H9 (cell line): ENCODE measurements around the gene WDR73. TPM values are rescaled to one million over a fixed set of nuclear protein-coding genes. Genes with fewer than 3 reads are reported as not detected.

Source experiments
- DNase-seq: peaks from one replicate; pipeline ENCODE4 v3.0.0-alpha.2; 2017
- H2AFZ ChIP-seq: one replicate; pipeline ENCODE4 v1.6.1; 2013; ENCODE audit warnings: mild to moderate bottlenecking, low read length, control low read depth, moderate library complexity
- H2AK5ac ChIP-seq: 2 replicates; pipeline ENCODE4 v1.6.1; 2013; ENCODE audit warnings: low read length, control low read depth, mixed read lengths; ENCODE audit not compliant: insufficient read length
- H2BK120ac ChIP-seq: one replicate; pipeline ENCODE4 v1.6.1; 2013; ENCODE audit warnings: low read depth, mild to moderate bottlenecking, low read length, control low read depth, inconsistent platforms; ENCODE audit not compliant: poor library complexity, severe bottlenecking
- H2BK12ac ChIP-seq: 2 replicates; pipeline ENCODE4 v1.6.1; 2013; ENCODE audit warnings: low read length, control low read depth, mixed read lengths, low read depth; ENCODE audit not compliant: insufficient read length
- H2BK15ac ChIP-seq: 2 replicates; pipeline ENCODE4 v1.6.1; 2013; ENCODE audit warnings: low read depth, low read length, control low read depth
- H2BK20ac ChIP-seq: one replicate; pipeline ENCODE4 v1.6.1; 2013; ENCODE audit warnings: low read depth, mild to moderate bottlenecking, low read length, control low read depth, inconsistent platforms; ENCODE audit not compliant: poor library complexity, severe bottlenecking
- H2BK5ac ChIP-seq: 2 replicates; pipeline ENCODE4 v1.6.1; 2013; ENCODE audit warnings: low read length, control low read depth, mixed read lengths; ENCODE audit not compliant: insufficient read length
- H3K14ac ChIP-seq: 2 replicates; pipeline ENCODE4 v1.6.1; 2013; ENCODE audit warnings: low read length, control low read depth; ENCODE audit not compliant: insufficient read depth
- H3K18ac ChIP-seq: 2 replicates; pipeline ENCODE4 v1.6.1; 2013; ENCODE audit warnings: low read depth, mild to moderate bottlenecking, mixed read lengths, low read length, control low read depth; ENCODE audit not compliant: insufficient read length
- H3K23ac ChIP-seq: 2 replicates; pipeline ENCODE4 v1.6.1; 2013; ENCODE audit warnings: low read length, control low read depth, mixed read lengths, low read depth; ENCODE audit not compliant: insufficient read length
- H3K23me2 ChIP-seq: 2 replicates; pipeline ENCODE4 v1.6.1; 2013; ENCODE audit warnings: low read depth, mild to moderate bottlenecking, mixed read lengths, low read length, control low read depth; ENCODE audit not compliant: insufficient read length, poor library complexity, severe bottlenecking
- H3K27ac ChIP-seq: 2 replicates; pipeline ENCODE4 v1.5.1; 2013; ENCODE audit warnings: low read length, control low read depth, mixed read lengths, low read depth; ENCODE audit not compliant: insufficient read length
- H3K27me3 ChIP-seq: 2 replicates; pipeline ENCODE4 v1.6.1; 2013; ENCODE audit warnings: low read length, control low read depth, inconsistent platforms; ENCODE audit not compliant: insufficient read depth
- H3K4ac ChIP-seq: 2 replicates; pipeline ENCODE4 v1.6.1; 2013; ENCODE audit warnings: low read depth, mild to moderate bottlenecking, control low read depth, inconsistent platforms, low read length, moderate library complexity
- H3K4me1 ChIP-seq: 2 replicates; pipeline ENCODE4 v1.6.1; 2013; ENCODE audit warnings: low read length, control low read depth, inconsistent platforms; ENCODE audit not compliant: insufficient read depth
- H3K4me2 ChIP-seq: 2 replicates; pipeline ENCODE4 v1.6.1; 2013; ENCODE audit warnings: low read length, control low read depth, mixed read lengths; ENCODE audit not compliant: insufficient read length, insufficient read depth
- H3K56ac ChIP-seq: 2 replicates; pipeline ENCODE4 v1.6.1; 2013; ENCODE audit warnings: low read depth, mild to moderate bottlenecking, mixed read lengths, low read length, control low read depth; ENCODE audit not compliant: insufficient read length
- H3K79me1 ChIP-seq: 2 replicates; pipeline ENCODE4 v1.6.1; 2013; ENCODE audit warnings: low read depth, mild to moderate bottlenecking, moderate library complexity, low read length, control low read depth, inconsistent platforms; ENCODE audit not compliant: insufficient read depth, poor library complexity, severe bottlenecking
- H3K79me2 ChIP-seq: 2 replicates; pipeline ENCODE4 v1.6.1; 2013; ENCODE audit warnings: low read length, control low read depth, inconsistent platforms; ENCODE audit not compliant: insufficient read depth
- H3K9ac ChIP-seq: 2 replicates; pipeline ENCODE4 v1.6.1; 2013; ENCODE audit warnings: low read length, control low read depth, mixed read lengths; ENCODE audit not compliant: insufficient read length; ENCODE audit errors: extremely low read depth
- H3K9me3 ChIP-seq: one replicate; pipeline ENCODE4 v1.6.1; 2013; ENCODE audit warnings: low read depth, low read length, inconsistent platforms; ENCODE audit not compliant: control insufficient read depth
- H3T11ph ChIP-seq: one replicate; pipeline ENCODE4 v1.6.1; 2013; ENCODE audit warnings: mild to moderate bottlenecking, low read length, control low read depth, inconsistent platforms
- H4K20me1 ChIP-seq: one replicate; pipeline ENCODE4 v1.6.1; 2013; ENCODE audit not compliant: control insufficient read depth, insufficient read length, insufficient read depth
- H4K5ac ChIP-seq: 2 replicates; pipeline ENCODE4 v1.6.1; 2013; ENCODE audit warnings: low read depth, mild to moderate bottlenecking, mixed read lengths, low read length, control low read depth; ENCODE audit not compliant: insufficient read length
- H4K8ac ChIP-seq: replicated peaks from 2 replicates; pipeline ENCODE4 v1.6.1; 2013; ENCODE audit warnings: low read length, control low read depth, mixed read lengths, low read depth; ENCODE audit not compliant: insufficient read length
- H4K91ac ChIP-seq: 2 replicates; pipeline ENCODE4 v1.6.1; 2013; ENCODE audit warnings: low read depth, mild to moderate bottlenecking, moderate library complexity, mixed read lengths, low read length, control low read depth; ENCODE audit not compliant: insufficient read length
- H3K27ac Mint-ChIP-seq, 3 experiments: 2 replicates in 2 of 3; 3 replicates in 1 of 3; pipeline ENCODE4 v1.8.0; 2020 to 2021; ENCODE audit warnings: mixed read lengths in 3 of 3, mild to moderate bottlenecking in 1 of 3, moderate library complexity in 1 of 3
- H3K27me3 Mint-ChIP-seq: 2 replicates; pipeline ENCODE4 v1.8.0; 2021; ENCODE audit warnings: low read depth, mild to moderate bottlenecking, moderate library complexity, mixed read lengths
- H3K36me3 Mint-ChIP-seq, 3 experiments: 2 replicates in 2 of 3; 3 replicates in 1 of 3; pipeline ENCODE4 v1.8.0; 2020 to 2021; ENCODE audit warnings: low read depth in 3 of 3, mixed read lengths in 3 of 3; ENCODE audit not compliant: insufficient read depth in 1 of 3
- H3K4me1 Mint-ChIP-seq, 2 experiments: 2 replicates each; pipeline ENCODE4 v1.8.0; 2020; ENCODE audit warnings: mixed read lengths in 2 of 2
- H3K4me3 Mint-ChIP-seq, 2 experiments: 2 replicates in 1 of 2; 3 replicates in 1 of 2; pipeline ENCODE4 v1.8.0; 2020 to 2021; ENCODE audit warnings: mild to moderate bottlenecking in 2 of 2, mixed read lengths in 2 of 2, moderate library complexity in 1 of 2
- H3K9me3 Mint-ChIP-seq, 2 experiments: 2 replicates in 1 of 2; 3 replicates in 1 of 2; pipeline ENCODE4 v1.8.0; 2020; ENCODE audit warnings: mild to moderate bottlenecking in 2 of 2, mixed read lengths in 2 of 2, moderate library complexity in 1 of 2
- CTCF ChIP-seq: fragments of 200-600 bp; sonication (generic); conservative IDR thresholded peaks from 3 replicates; pipeline ENCODE4 v1.8.0; 2021; ENCODE audit warnings: antibody characterized with exemption, mild to moderate bottlenecking
- WGBS: extraction: QIAGEN DNeasy Blood & Tissue Kit; methylation state at CpG from one replicate; pipeline ENCODE4 v1.1.7; 2013; ENCODE audit warnings: missing lambda C conversion rate, low lambda C conversion rate, mixed read lengths; ENCODE audit not compliant: insufficient read length; ENCODE audit errors: extremely low coverage; 5-methylcytosine and 5-hydroxymethylcytosine counted together
- total RNA-seq: library from RNA; stranded (reverse); gene quantifications from 2 replicates; pipeline ENCODE4 v1.2.1, GENCODE V29; 2021

Gene WDR73
- total RNA-seq, 1 experiment from 2014 or later = 41.6 TPM

GRCh38 chr15:84629033-84629432 lies 25.1 kb downstream of the WDR73 start:
- no peak overlapping the region for H3K27ac ChIP-seq
- Mint-ChIP-seq H3K27ac (no peak overlapping the region), H3K4me1 (peaks cover 21 to 30% of the 10 kb centered on the region in 2 experiments), H3K27me3 (peaks cover 15% of the 10 kb centered on the region), H3K4me3 (no peak overlapping the region), H3K36me3 (peaks cover 9 to 19% (median 13%) of the 10 kb centered on the region in 3 experiments), H3K9me3 (peaks cover 8 to 9% of the 10 kb centered on the region in 2 experiments)
- no peak overlapping the region for H4K8ac ChIP-seq
- no CpG with 5 or more reads among the region's 9 CpGs for WGBS
- H2BK15ac ChIP-seq = no peak overlapping the region
- H3K79me1 ChIP-seq = no peaks in the 10 kb centered on the region
- H3K23ac ChIP-seq = no peak overlapping the region
- no peak overlapping the region for H4K91ac ChIP-seq
- H2BK120ac ChIP-seq = no peak overlapping the region
- H2BK12ac ChIP-seq = no peak overlapping the region
- no peak for TF ChIP-seq CTCF
- H3K18ac ChIP-seq = no peak overlapping the region
- H3T11ph ChIP-seq = no peak overlapping the region
- H4K5ac ChIP-seq = no peak overlapping the region
- no peak overlapping the region for H2BK20ac ChIP-seq
- H2BK5ac ChIP-seq = no peak overlapping the region
- H3K4me1 ChIP-seq = peaks cover 11% of the 10 kb centered on the region; the same call in 1 of the 2 replicates
- no peak overlapping the region for H3K4me2 ChIP-seq
- no peak overlapping the region for H3K9ac ChIP-seq
- no peak overlapping the region for H3K14ac ChIP-seq
- H3K56ac ChIP-seq = no peak overlapping the region
- H2AFZ ChIP-seq = no peak overlapping the region
- H3K27me3 ChIP-seq = no peaks in the 10 kb centered on the region
- H2AK5ac ChIP-seq = no peak overlapping the region
- peaks cover 11% of the 10 kb centered on the region for H3K23me2 ChIP-seq
- H3K4ac ChIP-seq = no peak overlapping the region
- H3K79me2 ChIP-seq = no peaks in the 10 kb centered on the region
- no peak for DNase-seq
- H4K20me1 ChIP-seq = peaks cover 3% of the 10 kb centered on the region
- H3K9me3 ChIP-seq = no peaks in the 10 kb centered on the region
